Esophagus muscularis mucosa (tissue), 3 donors: Measurements from ENCODE around the gene AFAP1.

Experiments used
- POLR2A ChIP-seq: fragments of 450-650 bp; IDR thresholded peaks from one replicate; pipeline ENCODE4 v1.6.1; 2017; ENCODE audit warnings: antibody characterized with exemption, moderate library complexity, mild to moderate bottlenecking, low read depth
- POLR2AphosphoS5 ChIP-seq, 2 donors: sonication (generic); formaldehyde crosslinking; IDR thresholded peaks; one replicate each; pipeline ENCODE4 v1.6.1; 2017; ENCODE audit warnings: antibody characterized with exemption in 2 of 2
- TF ChIP-seq, protein P1 (sequence below), 3 experiments: fragments of 200-600 bp in 2 of 3; fragments of 450-650 bp in 1 of 3; sonication (generic) in 2 of 3; IDR thresholded peaks; one replicate each; pipeline ENCODE4 v1.5.1; 2017 to 2019; ENCODE audit warnings: antibody characterized with exemption in 3 of 3, mild to moderate bottlenecking in 2 of 3, moderate library complexity in 1 of 3

DNA sequence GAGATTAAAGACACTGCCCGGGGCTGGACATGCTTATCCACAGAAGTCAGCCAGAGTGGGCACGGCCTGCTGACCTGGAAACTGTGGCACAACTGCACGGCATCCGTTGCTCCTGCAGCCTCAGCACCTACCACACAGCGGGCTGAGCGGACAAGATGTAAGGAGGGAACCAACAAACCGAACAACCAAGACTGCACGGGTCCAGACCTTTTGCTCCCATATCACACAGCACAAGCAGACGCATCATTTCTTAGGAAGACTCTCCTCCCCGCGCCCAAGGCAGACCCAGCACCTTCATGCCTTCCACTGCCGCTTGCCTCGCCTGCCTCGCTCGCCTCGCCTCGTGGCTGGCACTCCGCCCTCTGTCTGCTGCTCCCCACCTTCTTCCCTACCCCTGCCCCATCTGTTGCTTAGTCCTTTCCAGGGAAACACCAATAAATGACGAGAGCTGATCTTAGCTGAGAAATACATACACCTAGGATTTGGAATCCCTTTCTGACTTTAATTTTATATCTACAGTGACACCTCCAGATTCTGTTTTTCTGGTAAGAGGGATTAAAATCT is 79.0 kb downstream of the AFAP1 start:
- TF ChIP-seq, protein P1, sequence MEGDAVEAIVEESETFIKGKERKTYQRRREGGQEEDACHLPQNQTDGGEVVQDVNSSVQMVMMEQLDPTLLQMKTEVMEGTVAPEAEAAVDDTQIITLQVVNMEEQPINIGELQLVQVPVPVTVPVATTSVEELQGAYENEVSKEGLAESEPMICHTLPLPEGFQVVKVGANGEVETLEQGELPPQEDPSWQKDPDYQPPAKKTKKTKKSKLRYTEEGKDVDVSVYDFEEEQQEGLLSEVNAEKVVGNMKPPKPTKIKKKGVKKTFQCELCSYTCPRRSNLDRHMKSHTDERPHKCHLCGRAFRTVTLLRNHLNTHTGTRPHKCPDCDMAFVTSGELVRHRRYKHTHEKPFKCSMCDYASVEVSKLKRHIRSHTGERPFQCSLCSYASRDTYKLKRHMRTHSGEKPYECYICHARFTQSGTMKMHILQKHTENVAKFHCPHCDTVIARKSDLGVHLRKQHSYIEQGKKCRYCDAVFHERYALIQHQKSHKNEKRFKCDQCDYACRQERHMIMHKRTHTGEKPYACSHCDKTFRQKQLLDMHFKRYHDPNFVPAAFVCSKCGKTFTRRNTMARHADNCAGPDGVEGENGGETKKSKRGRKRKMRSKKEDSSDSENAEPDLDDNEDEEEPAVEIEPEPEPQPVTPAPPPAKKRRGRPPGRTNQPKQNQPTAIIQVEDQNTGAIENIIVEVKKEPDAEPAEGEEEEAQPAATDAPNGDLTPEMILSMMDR (IDR thresholded peaks at IDR 0.05), result no peak
- TF ChIP-seq POLR2A (no peak), POLR2AphosphoS5 (IDR thresholded peaks at IDR 0.05) (no peak)
